HG03432 (cell line): Measurements from ENCODE around the gene CLCN1.

Source experiments
- ATAC-seq: cut with Tn5 transposase; IDR thresholded peaks from one replicate; pipeline ENCODE4 v1.9.1; 2021; ENCODE audit warnings: mild to moderate bottlenecking, moderate library complexity; ENCODE audit not compliant: unreplicated experiment

The CLCN1 gene

GRCh38 chr7:143292876-143293275 is 23.0 kb upstream of the CLCN1 start:
- ATAC-seq = no peak

DNA sequence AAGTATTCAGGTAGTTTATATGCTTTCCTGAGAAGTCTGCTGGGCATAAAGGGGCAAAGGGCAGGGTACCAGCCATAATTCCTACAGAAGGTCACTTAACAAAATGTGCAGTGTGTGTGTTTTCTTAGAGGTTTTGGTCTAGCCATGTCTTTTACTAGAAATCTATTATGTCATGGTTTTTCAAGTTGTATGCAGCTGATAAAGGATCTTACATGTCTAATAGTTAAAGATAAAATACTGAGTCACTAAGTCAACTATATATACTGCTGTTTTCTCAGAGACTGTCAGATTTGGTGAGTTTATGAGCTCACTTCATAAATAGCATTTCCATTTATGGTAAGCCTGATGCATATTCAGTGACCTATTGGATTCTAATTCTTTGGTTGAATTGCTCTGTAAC is 20.0 kb upstream of the CLCN1 start:
- no peak for ATAC-seq

GRCh38 chr7:143296686-143297085 is 19.2 kb upstream of the CLCN1 start:
- ATAC-seq = no peak

GRCh38 chr7:143299346-143299745 is 16.6 kb upstream of the CLCN1 start:
- ATAC-seq = no peak

- ATAC-seq = no peak
Measured at GRCh38 chr7:143299840-143300239, 16.1 kb upstream of the CLCN1 start.

GRCh38 chr7:143300959-143301935 is 14.7 kb upstream of the CLCN1 start:
- ATAC-seq = no peak

- ATAC-seq = no peak
Measured at GRCh38 chr7:143303733-143304132, 12.2 kb upstream of the CLCN1 start.

DNA sequence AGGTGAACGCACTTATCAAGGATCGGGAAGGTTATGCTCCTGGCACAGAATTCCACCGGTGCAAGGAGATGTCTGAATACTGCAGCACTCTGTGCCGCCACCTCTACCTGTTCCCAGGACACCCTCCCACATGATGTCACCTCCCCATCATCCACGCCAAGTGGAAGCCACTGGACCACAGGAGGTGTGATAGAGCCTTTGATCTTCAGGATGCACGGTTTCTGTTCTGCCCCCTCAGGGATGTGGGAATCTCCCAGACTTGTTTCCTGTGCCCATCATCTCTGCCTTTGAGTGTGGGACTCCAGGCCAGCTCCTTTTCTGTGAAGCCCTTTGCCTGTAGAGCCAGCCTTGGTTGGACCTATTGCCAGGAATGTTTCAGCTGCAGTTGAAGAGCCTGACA is 11.0 kb upstream of the CLCN1 start:
- ATAC-seq = no peak

- ATAC-seq = peak; percentile 57
Measured at GRCh38 chr7:143305423-143306070, 10.4 kb upstream of the CLCN1 start.

GRCh38 chr7:143308632-143309031 is 7.3 kb upstream of the CLCN1 start:
- ATAC-seq = no peak

GRCh38 chr7:143314127-143314526 is 1.8 kb upstream of the CLCN1 start:
- no peak for ATAC-seq

DNA sequence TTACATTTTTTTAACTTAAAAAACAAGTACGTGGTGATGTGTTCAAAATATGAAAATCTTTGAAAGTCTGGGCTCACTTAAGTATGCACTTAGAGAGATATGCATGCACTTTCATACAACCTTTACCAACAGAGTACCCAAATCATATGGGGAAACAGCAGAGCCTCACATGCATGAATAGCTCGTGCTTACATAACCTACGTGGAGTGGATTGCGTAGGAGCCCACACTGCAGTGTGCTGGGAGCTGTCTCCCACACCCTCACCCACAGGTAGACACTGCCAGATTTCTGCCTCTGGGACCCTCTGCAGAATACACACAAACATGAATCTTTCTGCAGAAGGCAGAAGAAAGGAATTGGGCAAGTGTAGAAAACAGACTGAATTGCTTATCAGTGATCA is 581 bp downstream of the CLCN1 start:
- no peak for ATAC-seq

- ATAC-seq = no peak
Measured at GRCh38 chr7:143318661-143319060, 2.8 kb downstream of the CLCN1 start.

DNA sequence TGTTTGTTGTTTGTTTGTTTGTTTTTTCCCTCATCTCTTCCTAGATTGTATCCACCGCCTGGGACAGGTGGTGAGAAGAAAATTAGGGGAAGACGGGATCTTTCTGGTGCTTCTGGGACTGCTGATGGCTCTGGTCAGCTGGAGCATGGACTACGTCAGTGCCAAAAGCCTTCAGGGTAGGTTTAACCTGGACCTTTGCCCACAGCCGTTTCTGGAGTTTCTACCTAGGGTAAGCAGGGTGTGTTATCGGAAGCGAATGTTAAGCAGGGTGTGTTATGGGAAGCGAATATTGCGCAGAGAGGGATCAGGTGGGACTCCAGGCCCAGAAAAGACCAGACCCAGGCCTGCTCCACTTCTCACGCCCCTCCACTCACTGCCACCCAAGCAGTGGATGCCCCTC is 4.7 kb downstream of the CLCN1 start:
- no peak for ATAC-seq

DNA sequence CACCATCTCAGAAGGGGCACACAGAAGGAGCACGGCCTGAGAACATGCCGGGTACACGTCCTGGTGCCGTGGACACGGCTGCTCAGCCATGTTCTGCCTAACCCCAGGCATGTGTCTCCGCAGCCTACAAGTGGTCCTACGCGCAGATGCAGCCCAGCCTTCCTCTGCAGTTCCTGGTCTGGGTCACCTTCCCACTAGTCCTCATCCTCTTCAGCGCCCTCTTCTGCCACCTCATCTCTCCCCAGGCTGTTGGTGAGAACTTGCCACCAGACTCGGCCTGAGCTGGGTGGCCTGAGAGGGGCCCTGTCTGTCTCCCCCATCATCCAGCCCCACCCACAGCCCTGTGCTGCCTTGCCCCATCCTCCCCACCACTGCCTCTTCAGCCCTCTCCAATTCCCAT is 5.3 kb downstream of the CLCN1 start:
- no peak for ATAC-seq

- no peak for ATAC-seq
Measured at GRCh38 chr7:143321734-143322133, 5.8 kb downstream of the CLCN1 start.

DNA sequence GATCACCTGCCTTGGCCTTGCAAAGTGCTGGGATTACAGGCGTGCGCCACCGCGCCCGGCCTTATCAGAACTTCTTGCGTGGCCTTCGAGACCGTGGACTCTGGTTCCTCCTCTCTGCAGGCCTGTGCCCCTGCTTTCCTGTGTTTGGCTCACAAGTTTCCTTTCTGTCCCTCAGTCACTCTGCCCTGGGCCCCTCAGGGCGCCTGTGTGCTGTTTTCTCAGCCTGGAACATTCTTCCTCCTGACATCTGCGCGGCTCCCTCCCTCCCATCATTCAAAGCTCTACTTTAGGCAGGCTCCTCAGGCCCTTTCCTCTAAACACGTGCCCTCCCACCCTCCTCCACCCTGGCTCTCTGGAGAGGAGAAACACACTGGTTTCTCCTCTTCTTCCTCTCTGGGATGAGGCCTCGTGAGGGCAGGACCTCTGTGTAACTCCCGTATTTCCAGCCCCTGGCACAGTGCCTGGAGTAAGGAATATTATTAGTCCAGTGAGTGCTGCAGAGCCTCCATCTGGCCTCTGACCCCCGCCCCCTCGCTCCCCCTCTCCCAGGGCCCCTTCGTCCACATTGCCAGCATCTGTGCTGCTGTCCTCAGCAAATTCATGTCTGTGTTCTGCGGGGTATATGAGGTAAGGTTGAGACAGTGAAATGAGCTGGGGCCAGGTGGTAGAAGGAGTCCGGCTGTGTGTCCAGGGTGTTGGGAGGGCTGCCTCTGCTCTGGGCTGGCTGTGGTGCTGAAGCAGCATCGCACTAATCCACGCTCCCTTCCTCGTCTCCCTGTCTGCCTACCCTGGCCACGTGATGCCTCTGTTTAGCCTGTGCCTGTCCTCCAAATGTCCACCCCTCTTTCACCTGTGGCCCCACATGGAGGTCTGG is 7.1 kb downstream of the CLCN1 start:
- no peak for ATAC-seq

- no peak for ATAC-seq
Measured at GRCh38 chr7:143323653-143324052, 7.7 kb downstream of the CLCN1 start.

- peak; percentile 59 for ATAC-seq
Measured at GRCh38 chr7:143325240-143325639, 9.3 kb downstream of the CLCN1 start.

DNA sequence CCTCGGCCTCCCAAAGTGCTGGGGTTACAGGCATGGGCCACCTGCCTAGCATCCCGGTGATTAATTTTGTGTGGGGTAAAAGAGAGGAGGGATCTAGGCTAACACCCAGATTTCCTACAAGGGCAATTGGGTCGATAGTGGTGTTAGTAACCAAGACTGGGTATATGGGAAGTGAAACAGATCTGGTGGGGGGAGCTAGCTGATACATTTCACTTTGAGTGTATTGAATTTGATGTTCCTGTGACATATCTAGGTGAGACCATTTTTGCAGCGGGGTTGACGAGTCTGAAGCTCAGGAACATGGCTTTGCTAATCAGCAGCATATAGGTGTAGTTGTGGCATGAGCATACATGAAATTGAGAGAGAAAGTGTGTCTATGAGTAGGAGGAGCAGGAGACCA is 12.0 kb downstream of the CLCN1 start:
- peak; percentile 59 for ATAC-seq

GRCh38 chr7:143329471-143330170 is 13.7 kb downstream of the CLCN1 start:
- no peak for ATAC-seq
